ENCODE measurements around the gene KCNAB1. TPM values are rescaled to one million over a fixed set of nuclear protein-coding genes. Genes with fewer than 3 reads are reported as not detected.

The KCNAB1 gene
- total and polyA plus RNA-seq, 2 donors (not counting 1 experiment from before 2014, with no cell fraction given): 0.03 to 0.33 TPM

- Histone ChIP-seq H2AFZ (ENCODE audit: low read length) (no peak overlapping the region), H3K27me3 (ENCODE audit: control insufficient read depth, insufficient read depth, low read length) (no peaks in the 10 kb centered on the region), H3K79me2 (ENCODE audit: control insufficient read depth, insufficient read depth, low read length) (peaks cover 5% of the 10 kb centered on the region), H3K36me3 (ENCODE audit: control insufficient read depth, insufficient read depth, low read length) (peaks cover under 1% of the 10 kb centered on the region), H3K9me3 (ENCODE audit: control insufficient read depth, insufficient read depth, low read depth, low read length) (no peaks in the 10 kb centered on the region), H3K9ac (ENCODE audit: insufficient read depth, low read length) (no peak overlapping the region), H3K4me3 (replicated peaks in 1 of 4; ENCODE audit: control extremely low read depth in 1 of 4, insufficient read depth in 1 of 4, low read depth in 3 of 4, low read length in 4 of 4) (no peak overlapping the region), H4K20me1 (ENCODE audit: control insufficient read depth, extremely low read depth, insufficient read depth, low read length) (no peaks in the 10 kb centered on the region), H3K4me2 (ENCODE audit: extremely low read depth, insufficient read depth, low read length) (no peak overlapping the region), H3K27ac (ENCODE audit: insufficient read depth, low read length) (no peak overlapping the region), H3K4me1 (ENCODE audit: control insufficient read depth, extremely low read depth, insufficient read depth, low read length) (peaks cover 8% of the 10 kb centered on the region)
- no peak for TF ChIP-seq EZH2 (IDR thresholded peaks at IDR 0.05; ENCODE audit: low read length, missing control alignments)
- TF ChIP-seq, protein P1, sequence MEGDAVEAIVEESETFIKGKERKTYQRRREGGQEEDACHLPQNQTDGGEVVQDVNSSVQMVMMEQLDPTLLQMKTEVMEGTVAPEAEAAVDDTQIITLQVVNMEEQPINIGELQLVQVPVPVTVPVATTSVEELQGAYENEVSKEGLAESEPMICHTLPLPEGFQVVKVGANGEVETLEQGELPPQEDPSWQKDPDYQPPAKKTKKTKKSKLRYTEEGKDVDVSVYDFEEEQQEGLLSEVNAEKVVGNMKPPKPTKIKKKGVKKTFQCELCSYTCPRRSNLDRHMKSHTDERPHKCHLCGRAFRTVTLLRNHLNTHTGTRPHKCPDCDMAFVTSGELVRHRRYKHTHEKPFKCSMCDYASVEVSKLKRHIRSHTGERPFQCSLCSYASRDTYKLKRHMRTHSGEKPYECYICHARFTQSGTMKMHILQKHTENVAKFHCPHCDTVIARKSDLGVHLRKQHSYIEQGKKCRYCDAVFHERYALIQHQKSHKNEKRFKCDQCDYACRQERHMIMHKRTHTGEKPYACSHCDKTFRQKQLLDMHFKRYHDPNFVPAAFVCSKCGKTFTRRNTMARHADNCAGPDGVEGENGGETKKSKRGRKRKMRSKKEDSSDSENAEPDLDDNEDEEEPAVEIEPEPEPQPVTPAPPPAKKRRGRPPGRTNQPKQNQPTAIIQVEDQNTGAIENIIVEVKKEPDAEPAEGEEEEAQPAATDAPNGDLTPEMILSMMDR (conservative IDR thresholded peaks at IDR 0.05 in 1 of 2, IDR thresholded peaks at IDR 0.05 in 1 of 2; ENCODE audit: low read depth in 1 of 2, low read length in 2 of 2): no peak
- DNase-seq (ENCODE audit: low read depth in 2 of 2): no peak
These were observed 418.7 kb downstream of the KCNAB1 start for GRCh38 chr3:156539051-156539450.

- Histone ChIP-seq H3K79me2 (ENCODE audit: control insufficient read depth, insufficient read depth, low read length) (peaks cover 11% of the 10 kb centered on the region), H3K36me3 (ENCODE audit: control insufficient read depth, insufficient read depth, low read length) (peaks cover 2% of the 10 kb centered on the region), H3K4me1 (ENCODE audit: control insufficient read depth, extremely low read depth, insufficient read depth, low read length) (peaks cover 8% of the 10 kb centered on the region), H4K20me1 (ENCODE audit: control insufficient read depth, extremely low read depth, insufficient read depth, low read length) (no peaks in the 10 kb centered on the region), H3K4me2 (ENCODE audit: extremely low read depth, insufficient read depth, low read length) (no peak overlapping the region), H2AFZ (ENCODE audit: low read length) (no peak overlapping the region), H3K27ac (ENCODE audit: insufficient read depth, low read length) (no peak overlapping the region), H3K9ac (ENCODE audit: insufficient read depth, low read length) (no peak overlapping the region), H3K9me3 (ENCODE audit: control insufficient read depth, insufficient read depth, low read depth, low read length) (no peaks in the 10 kb centered on the region), H3K27me3 (ENCODE audit: control insufficient read depth, insufficient read depth, low read length) (no peaks in the 10 kb centered on the region), H3K4me3 (replicated peaks in 1 of 4; ENCODE audit: control extremely low read depth in 1 of 4, insufficient read depth in 1 of 4, low read depth in 3 of 4, low read length in 4 of 4) (no peak overlapping the region)
- TF ChIP-seq EZH2 (IDR thresholded peaks at IDR 0.05; ENCODE audit: low read length, missing control alignments): no peak
- TF ChIP-seq, protein P1 (conservative IDR thresholded peaks at IDR 0.05 in 1 of 2, IDR thresholded peaks at IDR 0.05 in 1 of 2; ENCODE audit: low read depth in 1 of 2, low read length in 2 of 2): no peak
- no peak for DNase-seq (ENCODE audit: low read depth in 2 of 2)
These were observed 419.4 kb downstream of the KCNAB1 start for GRCh38 chr3:156539802-156540201.

GRCh38 chr3:156542101-156543042, 422.0 kb downstream of the KCNAB1 start:
- H2AFZ ChIP-seq (ENCODE audit: low read length): no peak overlapping the region
- H3K9me3 ChIP-seq (ENCODE audit: control insufficient read depth, insufficient read depth, low read depth, low read length): no peaks in the 10 kb centered on the region
- DNase-seq (ENCODE audit: low read depth in 2 of 2): no peak
- H3K4me3 ChIP-seq (replicated peaks in 1 of 4; ENCODE audit: control extremely low read depth in 1 of 4, insufficient read depth in 1 of 4, low read depth in 3 of 4, low read length in 4 of 4): no peak overlapping the region
- no peaks in the 10 kb centered on the region for H3K4me1 ChIP-seq (ENCODE audit: control insufficient read depth, extremely low read depth, insufficient read depth, low read length)
- no peaks in the 10 kb centered on the region for H3K27me3 ChIP-seq (ENCODE audit: control insufficient read depth, insufficient read depth, low read length)
- TF ChIP-seq, protein P1 (conservative IDR thresholded peaks at IDR 0.05 in 1 of 2, IDR thresholded peaks at IDR 0.05 in 1 of 2; ENCODE audit: low read depth in 1 of 2, low read length in 2 of 2): no peak
- H4K20me1 ChIP-seq (ENCODE audit: control insufficient read depth, extremely low read depth, insufficient read depth, low read length): no peaks in the 10 kb centered on the region
- no peak overlapping the region for H3K4me2 ChIP-seq (ENCODE audit: extremely low read depth, insufficient read depth, low read length)
- peaks cover 7% of the 10 kb centered on the region for H3K36me3 ChIP-seq (ENCODE audit: control insufficient read depth, insufficient read depth, low read length)
- H3K79me2 ChIP-seq (ENCODE audit: control insufficient read depth, insufficient read depth, low read length): peaks cover 36% of the 10 kb centered on the region
- no peak overlapping the region for H3K27ac ChIP-seq (ENCODE audit: insufficient read depth, low read length)
- no peak overlapping the region for H3K9ac ChIP-seq (ENCODE audit: insufficient read depth, low read length)

Measured in fibroblast of lung (primary cell).